Activated T-cell treated with anti-CD3 and anti-CD28 coated beads, Interleukin-2, amount 50 U/mL, for 4 hours (primary cell): ENCODE data around the gene HSPBAP1. TPM values are rescaled to one million over a fixed set of nuclear protein-coding genes. Genes with fewer than 3 reads are reported as not detected.
"Not testable (repeated sequence)": the region's sequence is repeated elsewhere in the genome, so short reads cannot be mapped to it uniquely, and the experiment has no call there.

Experiments
- ATAC-seq, 2 donors: fragments of 200-7000 bp; cut with Tn5 transposase; one replicate each; pipeline ENCODE4 v1.10.0; 2021
- DNase-seq: peaks from one replicate; pipeline ENCODE4 v3.0.0-alpha.2; 2020
- H3K27me3 Mint-ChIP-seq: one replicate; pipeline ENCODE4 v1.8.0; 2021; ENCODE audit warnings: low read depth, mixed read lengths
- H3K36me3 Mint-ChIP-seq: one replicate; pipeline ENCODE4 v1.8.0; 2022; ENCODE audit warnings: mixed read lengths; ENCODE audit not compliant: insufficient read depth
- H3K4me1 Mint-ChIP-seq: one replicate; pipeline ENCODE4 v1.8.0; 2021; ENCODE audit warnings: low read depth, mixed read lengths
- H3K4me3 Mint-ChIP-seq: one replicate; pipeline ENCODE4 v1.8.0; 2021; ENCODE audit warnings: mild to moderate bottlenecking, moderate library complexity, mixed read lengths
- H3K9me3 Mint-ChIP-seq: one replicate; pipeline ENCODE4 v1.8.0; 2021; ENCODE audit warnings: mixed read lengths
- total RNA-seq, 3 donors: library from RNA; stranded (reverse); gene quantifications; one replicate each; pipeline ENCODE4 v1.2.1, GENCODE V29; 2021

HSPBAP1 gene
- total RNA-seq, 3 donors from 2014 or later: 7.6 to 8.8 (median 7.7) TPM

GRCh38 chr3:122770521-122771202 lies 23.0 kb downstream of the HSPBAP1 start:
- DNase-seq (no peak), ATAC-seq (no peak)
- Mint-ChIP-seq H3K27me3 (no peaks in the 10 kb centered on the region), H3K4me3 (no peak overlapping the region), H3K9me3 (no peaks in the 10 kb centered on the region), H3K36me3 (peaks cover 24% of the 10 kb centered on the region), H3K4me1 (no peaks in the 10 kb centered on the region)

GRCh38 chr3:122767540-122768372 lies 25.9 kb downstream of the HSPBAP1 start:
- Mint-ChIP-seq H3K4me3 (no peak overlapping the region), H3K36me3 (peaks cover 16% of the 10 kb centered on the region), H3K27me3 (no peaks in the 10 kb centered on the region), H3K9me3 (no peaks in the 10 kb centered on the region), H3K4me1 (no peaks in the 10 kb centered on the region)
- ATAC-seq (no peak), DNase-seq (no peak)

- H3K4me3 Mint-ChIP-seq: no peak overlapping the region
- DNase-seq (no peak), ATAC-seq (no peak)
- peaks cover 17% of the 10 kb centered on the region for H3K36me3 Mint-ChIP-seq
- no peaks in the 10 kb centered on the region for H3K27me3 Mint-ChIP-seq
- H3K4me1 Mint-ChIP-seq: no peaks in the 10 kb centered on the region
- H3K9me3 Mint-ChIP-seq: no peaks in the 10 kb centered on the region
Observed at GRCh38 chr3:122766430-122766829, 27.2 kb downstream of the HSPBAP1 start.

GRCh38 chr3:122760453-122761271 lies 33.0 kb downstream of the HSPBAP1 start:
- Mint-ChIP-seq H3K27me3 (no peaks in the 10 kb centered on the region), H3K9me3 (no peaks in the 10 kb centered on the region), H3K4me1 (no peaks in the 10 kb centered on the region), H3K36me3 (peaks cover 7% of the 10 kb centered on the region), H3K4me3 (no peak overlapping the region)
- no peak for ATAC-seq
- DNase-seq: no peak

- no peak for ATAC-seq
- H3K36me3 Mint-ChIP-seq: peaks cover 14% of the 10 kb centered on the region
Observed at GRCh38 chr3:122758877-122759560, 34.6 kb downstream of the HSPBAP1 start.

GRCh38 chr3:122755491-122755890 lies 38.1 kb downstream of the HSPBAP1 start:
- Mint-ChIP-seq H3K27me3 (no peaks in the 10 kb centered on the region), H3K36me3 (peaks cover 33% of the 10 kb centered on the region), H3K9me3 (no peaks in the 10 kb centered on the region), H3K4me3 (no peak overlapping the region), H3K4me1 (no peaks in the 10 kb centered on the region)
- no peak for ATAC-seq
- DNase-seq: no peak

More at GRCh38 chr3:122758877-122759560, 34.6 kb downstream of the HSPBAP1 start:
- no peaks in the 10 kb centered on the region for H3K9me3 Mint-ChIP-seq
- no peaks in the 10 kb centered on the region for H3K27me3 Mint-ChIP-seq
- H3K4me3 Mint-ChIP-seq: no peak overlapping the region
- H3K4me1 Mint-ChIP-seq: no peaks in the 10 kb centered on the region
- DNase-seq: no peak

GRCh38 chr3:122754929-122755328 lies 38.7 kb downstream of the HSPBAP1 start:
- Mint-ChIP-seq H3K36me3 (peaks cover 34% of the 10 kb centered on the region), H3K4me3 (no peak overlapping the region), H3K4me1 (no peaks in the 10 kb centered on the region), H3K27me3 (no peaks in the 10 kb centered on the region), H3K9me3 (no peaks in the 10 kb centered on the region)
- DNase-seq (no peak), ATAC-seq (peak; percentile 71 to 74)

GRCh38 chr3:122748347-122748746 lies 45.3 kb downstream of the HSPBAP1 start:
- ATAC-seq (no peak), DNase-seq (no peak)
- H3K4me3 Mint-ChIP-seq: no peak overlapping the region
- H3K4me1 Mint-ChIP-seq: no peaks in the 10 kb centered on the region
- no peaks in the 10 kb centered on the region for H3K9me3 Mint-ChIP-seq
- H3K27me3 Mint-ChIP-seq: no peaks in the 10 kb centered on the region
- peaks cover 39% of the 10 kb centered on the region for H3K36me3 Mint-ChIP-seq

- DNase-seq, H3K27me3 Mint-ChIP-seq, H3K9me3 Mint-ChIP-seq, H3K4me3 Mint-ChIP-seq, ATAC-seq, H3K4me1 Mint-ChIP-seq: not testable (repeated sequence)
- peaks cover 42% of the 10 kb centered on the region for H3K36me3 Mint-ChIP-seq
Observed at GRCh38 chr3:122747295-122747694, 46.3 kb downstream of the HSPBAP1 start.

GRCh38 chr3:122745369-122746021 lies 48.1 kb downstream of the HSPBAP1 start:
- H3K4me1 Mint-ChIP-seq: no peaks in the 10 kb centered on the region
- DNase-seq (no peak), ATAC-seq (no peak)
- H3K36me3 Mint-ChIP-seq: peaks cover 44% of the 10 kb centered on the region
- H3K9me3 Mint-ChIP-seq: no peaks in the 10 kb centered on the region
- no peaks in the 10 kb centered on the region for H3K27me3 Mint-ChIP-seq
- no peak overlapping the region for H3K4me3 Mint-ChIP-seq

GRCh38 chr3:122743581-122744120 lies 50.0 kb downstream of the HSPBAP1 start:
- no peaks in the 10 kb centered on the region for H3K27me3 Mint-ChIP-seq
- ATAC-seq (no peak), DNase-seq (no peak)
- H3K9me3 Mint-ChIP-seq: no peaks in the 10 kb centered on the region
- H3K4me1 Mint-ChIP-seq: no peaks in the 10 kb centered on the region
- H3K36me3 Mint-ChIP-seq: peaks cover 55% of the 10 kb centered on the region
- no peak overlapping the region for H3K4me3 Mint-ChIP-seq

- Mint-ChIP-seq H3K4me3 (no peak overlapping the region), H3K27me3 (no peaks in the 10 kb centered on the region), H3K9me3 (no peaks in the 10 kb centered on the region), H3K4me1 (no peaks in the 10 kb centered on the region), H3K36me3 (peaks cover 50% of the 10 kb centered on the region)
- DNase-seq: no peak
- no peak for ATAC-seq
Observed at GRCh38 chr3:122742234-122742633, 51.4 kb downstream of the HSPBAP1 start.

GRCh38 chr3:122739172-122739571 lies 54.5 kb downstream of the HSPBAP1 start:
- no peaks in the 10 kb centered on the region for H3K27me3 Mint-ChIP-seq
- DNase-seq (no peak), ATAC-seq (no peak)
- peaks cover 37% of the 10 kb centered on the region for H3K36me3 Mint-ChIP-seq
- no peak overlapping the region for H3K4me3 Mint-ChIP-seq
- H3K9me3 Mint-ChIP-seq: no peaks in the 10 kb centered on the region
- no peaks in the 10 kb centered on the region for H3K4me1 Mint-ChIP-seq
